Activated T-cell treated with anti-CD3 and anti-CD28 coated beads, Interleukin-2, amount 50 U/mL, for 24 hours (primary cell): ENCODE measurements around the gene SLC35G6.
"Not testable (repeated sequence)": the region's sequence is repeated elsewhere in the genome, so short reads cannot be mapped to it uniquely, and the experiment has no call there.

ENCODE experiments used
- DNase-seq: peaks from one replicate; pipeline ENCODE4 v3.0.0-alpha.2; 2020
- H3K27ac Mint-ChIP-seq: 2 replicates; pipeline ENCODE4 v1.8.0; 2020; ENCODE audit warnings: mild to moderate bottlenecking, mixed read lengths
- H3K27me3 Mint-ChIP-seq: 2 replicates; pipeline ENCODE4 v1.8.0; 2020; ENCODE audit warnings: mixed read lengths
- H3K36me3 Mint-ChIP-seq: 2 replicates; pipeline ENCODE4 v1.8.0; 2020; ENCODE audit warnings: low read depth, mixed read lengths
- H3K4me1 Mint-ChIP-seq: 2 replicates; pipeline ENCODE4 v1.8.0; 2020; ENCODE audit warnings: low read depth, mixed read lengths
- H3K4me3 Mint-ChIP-seq: 2 replicates; pipeline ENCODE4 v1.8.0; 2020; ENCODE audit warnings: mild to moderate bottlenecking, moderate library complexity, mixed read lengths
- H3K9me3 Mint-ChIP-seq: 2 replicates; pipeline ENCODE4 v1.8.0; 2020; ENCODE audit warnings: mixed read lengths

Gene SLC35G6

DNA sequence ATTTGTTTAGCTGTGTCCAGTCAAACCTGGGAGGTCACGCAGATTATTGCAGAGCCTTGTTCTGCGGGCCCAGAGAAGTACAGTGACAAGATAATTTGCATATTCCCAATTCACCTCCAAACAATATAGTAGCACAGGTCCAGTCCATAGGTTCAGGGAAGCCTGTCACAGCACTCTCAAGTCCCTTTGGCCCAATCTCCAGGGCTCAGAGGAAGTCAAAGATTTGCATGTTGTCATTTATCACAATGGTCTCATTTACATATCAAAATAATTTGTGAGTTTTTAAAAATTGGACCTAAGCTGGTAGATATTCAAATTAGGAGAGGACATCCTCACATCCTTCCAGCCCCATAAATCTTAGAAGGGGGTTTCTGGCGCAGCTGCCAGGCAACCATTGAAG, 13.7 kb upstream of the SLC35G6 start:
- Mint-ChIP-seq H3K9me3 (no peaks in the 10 kb centered on the region), H3K36me3 (peaks cover 34% of the 10 kb centered on the region), H3K4me3 (no peak overlapping the region), H3K27me3 (no peaks in the 10 kb centered on the region), H3K27ac (peak overlapping the region; percentile 76), H3K4me1 (peaks cover 31% of the 10 kb centered on the region)
- no peak for DNase-seq

DNA sequence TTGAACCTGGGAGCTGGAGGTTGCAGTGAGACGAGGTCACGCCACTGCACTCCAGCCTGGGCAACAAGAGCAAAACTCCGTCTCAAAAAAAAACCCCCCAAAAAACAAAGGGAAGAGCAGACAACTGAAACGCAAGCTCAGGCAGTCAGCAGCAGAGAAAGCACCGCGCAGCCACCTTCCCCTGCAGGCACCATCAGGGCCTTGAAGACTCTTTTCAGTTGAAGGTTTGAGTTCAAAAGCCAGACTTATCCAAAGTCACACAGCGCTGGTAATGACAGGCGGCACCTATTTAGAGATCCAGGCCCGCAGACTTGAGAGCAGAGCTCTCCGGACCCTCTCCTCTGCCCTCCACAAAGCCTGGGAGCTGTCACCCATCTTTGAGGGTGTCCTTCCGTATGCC, 13.0 kb upstream of the SLC35G6 start:
- H3K36me3 Mint-ChIP-seq, result peaks cover 30% of the 10 kb centered on the region
- H3K4me1 Mint-ChIP-seq, result peaks cover 34% of the 10 kb centered on the region
- no peaks in the 10 kb centered on the region for H3K9me3 Mint-ChIP-seq
- peak overlapping the region; percentile 27 for H3K27ac Mint-ChIP-seq
- H3K4me3 Mint-ChIP-seq, result no peak overlapping the region
- no peak for DNase-seq
- no peaks in the 10 kb centered on the region for H3K27me3 Mint-ChIP-seq

DNA sequence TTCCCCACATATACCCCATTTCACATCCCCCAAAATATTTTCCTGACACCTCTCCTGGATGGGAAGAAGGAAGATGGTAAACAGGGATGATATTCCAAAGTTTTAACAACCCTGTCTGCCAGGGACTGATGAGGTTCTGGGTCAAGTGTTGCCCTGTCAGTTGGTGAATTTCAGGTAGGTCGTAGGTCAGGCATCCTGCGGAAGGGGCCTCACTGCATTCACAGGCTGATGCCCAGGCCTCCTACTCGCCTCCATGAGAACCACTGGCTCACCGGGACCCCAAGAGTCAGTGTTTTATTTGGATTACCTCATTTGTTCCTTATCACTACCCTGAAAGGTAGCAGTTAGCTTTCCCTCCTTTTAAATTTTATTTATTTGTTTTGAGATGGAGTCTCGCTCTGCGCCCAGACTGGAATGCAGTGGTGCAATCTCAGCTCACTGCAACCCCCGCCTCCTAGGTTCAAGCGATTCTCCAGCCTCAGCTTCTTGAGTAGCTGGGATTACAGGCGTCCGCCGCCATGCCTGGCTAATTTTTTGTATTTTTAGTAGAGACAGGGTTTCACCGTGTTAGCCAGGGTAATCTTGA, 12.3 kb upstream of the SLC35G6 start:
- DNase-seq, result no peak
- Mint-ChIP-seq H3K4me3 (no peak overlapping the region), H3K36me3 (peaks cover 24% of the 10 kb centered on the region), H3K27ac (peak overlapping the region; percentile 27), H3K9me3 (no peaks in the 10 kb centered on the region), H3K4me1 (peaks cover 36% of the 10 kb centered on the region), H3K27me3 (no peaks in the 10 kb centered on the region)

DNA sequence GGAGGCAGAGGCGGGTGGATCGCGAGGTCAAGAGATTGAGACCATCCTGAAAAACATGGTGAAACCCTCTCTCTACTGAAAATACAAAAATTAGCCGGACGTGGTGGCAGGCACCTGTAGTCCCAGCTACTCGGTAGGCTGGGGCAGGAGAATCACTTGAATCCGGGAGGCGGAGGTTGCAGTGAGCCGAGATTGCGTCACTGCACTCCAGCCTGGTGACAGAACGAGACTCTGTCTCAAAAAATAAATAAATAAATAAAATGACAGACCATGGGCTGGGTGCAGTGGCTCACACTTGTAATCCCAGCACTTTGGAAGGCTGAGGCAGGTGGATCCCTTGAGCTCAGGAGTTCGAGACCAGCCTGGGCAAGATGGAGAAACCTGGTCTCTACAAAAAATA, 11.4 kb upstream of the SLC35G6 start:
- Mint-ChIP-seq H3K36me3 (peaks cover 22% of the 10 kb centered on the region), H3K4me1 (peaks cover 41% of the 10 kb centered on the region)
- not testable (repeated sequence) for H3K27me3 Mint-ChIP-seq, H3K27ac Mint-ChIP-seq, H3K9me3 Mint-ChIP-seq, DNase-seq, H3K4me3 Mint-ChIP-seq

DNA sequence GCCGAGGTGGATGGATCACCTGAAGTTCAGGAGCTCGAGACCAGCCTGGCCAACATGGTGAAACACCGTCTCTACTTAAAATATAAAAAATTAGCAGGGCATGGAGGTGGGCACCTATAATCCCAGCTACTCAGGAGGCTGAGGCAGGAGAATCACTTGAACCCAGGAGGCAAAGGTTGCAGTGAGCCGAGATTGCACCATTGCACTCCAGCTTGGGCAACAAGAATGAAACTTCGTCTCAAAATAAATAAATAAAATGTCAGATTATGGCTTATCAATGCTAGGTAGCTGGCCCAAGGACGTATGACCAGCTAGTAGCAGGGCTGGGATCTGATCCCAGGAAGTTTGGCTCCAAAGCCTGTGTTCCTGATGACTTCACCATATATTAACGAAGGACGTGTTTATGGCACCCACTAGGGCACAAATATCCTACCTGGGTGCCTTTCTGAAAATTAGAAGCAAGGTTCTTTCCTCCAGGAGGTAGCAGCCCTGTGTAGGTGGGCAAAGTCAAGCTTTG, 10.7 kb upstream of the SLC35G6 start:
- not testable (repeated sequence) for DNase-seq, H3K27me3 Mint-ChIP-seq, H3K4me3 Mint-ChIP-seq, H3K9me3 Mint-ChIP-seq
- Mint-ChIP-seq H3K4me1 (peaks cover 44% of the 10 kb centered on the region), H3K27ac (peak overlapping the region; percentile 29), H3K36me3 (peaks cover 20% of the 10 kb centered on the region)

DNA sequence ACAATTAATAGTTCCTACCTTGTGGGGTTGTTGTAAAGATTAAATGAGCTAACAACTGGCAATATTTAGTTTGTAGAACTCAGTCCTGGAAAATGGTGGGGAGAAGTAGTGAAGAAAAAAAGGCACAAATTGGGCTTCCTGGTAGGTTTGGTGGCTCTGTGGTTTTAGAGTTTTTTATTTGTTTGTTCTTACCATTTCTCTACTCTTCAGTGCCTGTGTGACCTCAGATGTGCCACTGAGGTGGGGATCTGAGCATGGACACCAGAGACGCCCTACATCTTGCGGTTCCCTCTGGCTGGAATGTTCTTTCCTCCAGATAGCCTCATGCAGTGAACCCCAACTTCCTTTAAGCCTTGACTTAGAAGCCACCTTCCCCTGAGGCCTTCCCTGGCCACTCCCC, 9.5 kb upstream of the SLC35G6 start:
- DNase-seq, result no peak
- H3K4me1 Mint-ChIP-seq, result peaks cover 55% of the 10 kb centered on the region
- no peak overlapping the region for H3K4me3 Mint-ChIP-seq
- no peaks in the 10 kb centered on the region for H3K27me3 Mint-ChIP-seq
- peaks cover 17% of the 10 kb centered on the region for H3K36me3 Mint-ChIP-seq
- peak overlapping the region; percentile 80 for H3K27ac Mint-ChIP-seq
- H3K9me3 Mint-ChIP-seq, result no peaks in the 10 kb centered on the region

DNA sequence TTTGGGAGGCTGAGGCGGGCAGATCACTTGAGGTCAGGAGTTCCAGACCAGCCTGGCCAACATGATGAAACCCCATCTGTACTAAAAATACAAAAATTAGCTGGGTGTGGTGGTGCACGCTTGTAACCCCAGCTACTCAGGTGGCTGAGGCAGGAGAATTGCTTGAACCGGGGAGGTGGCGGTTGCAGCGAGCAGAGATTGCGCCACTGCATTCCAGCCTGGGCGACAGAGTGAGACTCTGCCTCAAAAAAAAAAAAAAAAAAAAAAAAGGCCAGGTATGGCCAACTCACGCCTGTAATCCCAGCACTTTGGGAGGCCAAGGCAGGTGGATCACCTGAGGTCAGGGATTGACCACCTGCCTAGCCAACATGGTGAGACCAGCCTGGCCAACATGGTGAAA, 6.5 kb upstream of the SLC35G6 start:
- Mint-ChIP-seq H3K4me1 (peaks cover 57% of the 10 kb centered on the region), H3K36me3 (peaks cover 21% of the 10 kb centered on the region), H3K27ac (peak overlapping the region; percentile 33)
- not testable (repeated sequence) for H3K4me3 Mint-ChIP-seq, H3K27me3 Mint-ChIP-seq, DNase-seq, H3K9me3 Mint-ChIP-seq

DNA sequence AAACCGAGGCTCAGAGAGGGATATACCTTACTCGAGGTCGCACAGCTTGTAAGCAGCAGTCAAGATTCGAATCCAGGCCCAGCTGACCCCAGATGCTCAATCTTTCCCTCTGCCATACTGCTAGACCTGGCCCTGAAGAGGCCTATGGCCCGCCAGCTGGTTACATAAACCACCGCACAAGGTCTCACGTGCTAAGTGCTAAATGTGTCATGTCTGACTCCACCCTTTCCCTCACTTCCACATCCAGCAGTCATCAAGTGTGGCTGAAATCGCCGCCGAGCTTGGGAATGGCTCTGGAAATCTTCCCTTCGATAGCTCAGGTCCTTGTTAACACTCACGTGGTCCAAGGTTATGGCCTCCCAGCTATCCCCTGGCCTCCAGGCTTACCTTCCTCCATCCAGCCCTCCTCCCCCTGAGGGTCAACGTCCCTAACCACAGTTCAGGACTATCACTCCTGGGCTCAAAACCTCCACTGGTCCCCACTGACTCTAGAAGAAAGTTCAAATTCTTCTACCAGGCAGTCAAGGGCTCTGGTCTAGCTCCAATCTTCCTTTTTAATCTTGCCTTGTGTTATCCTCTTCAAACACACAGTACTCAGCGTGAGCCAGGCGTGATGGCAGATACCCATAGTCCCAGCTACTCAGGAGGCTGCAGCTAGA, 5.4 kb upstream of the SLC35G6 start:
- DNase-seq, result no peak
- Mint-ChIP-seq H3K36me3 (peaks cover 25% of the 10 kb centered on the region), H3K4me3 (no peak overlapping the region), H3K27me3 (no peaks in the 10 kb centered on the region), H3K27ac (peak overlapping the region; percentile 91), H3K9me3 (no peaks in the 10 kb centered on the region), H3K4me1 (peaks cover 66% of the 10 kb centered on the region)

DNA sequence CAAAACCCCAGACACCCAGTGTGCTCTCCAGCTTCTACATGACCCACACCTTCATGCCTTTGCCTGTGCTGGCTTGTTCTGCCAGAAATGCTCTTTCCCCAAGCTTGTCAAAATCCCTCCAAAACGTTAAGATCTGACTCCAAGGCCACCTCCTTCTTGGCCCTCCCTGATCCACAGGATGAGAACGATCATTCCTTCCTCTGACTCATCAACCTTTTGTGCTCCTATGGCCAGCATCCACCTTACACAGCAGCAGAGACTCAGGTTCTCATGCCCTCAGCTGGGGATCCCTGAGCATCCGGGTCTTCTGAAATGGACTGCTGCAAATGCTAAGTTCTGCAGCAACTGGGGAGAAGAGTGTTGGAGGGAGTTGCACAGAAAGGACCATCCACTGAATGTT, 4.8 kb upstream of the SLC35G6 start:
- H3K9me3 Mint-ChIP-seq, result no peaks in the 10 kb centered on the region
- peaks cover 67% of the 10 kb centered on the region for H3K4me1 Mint-ChIP-seq
- no peak for DNase-seq
- H3K36me3 Mint-ChIP-seq, result peaks cover 25% of the 10 kb centered on the region
- H3K27ac Mint-ChIP-seq, result peak overlapping the region; percentile 91
- H3K4me3 Mint-ChIP-seq, result peak overlapping the region; percentile 86
- no peaks in the 10 kb centered on the region for H3K27me3 Mint-ChIP-seq

DNA sequence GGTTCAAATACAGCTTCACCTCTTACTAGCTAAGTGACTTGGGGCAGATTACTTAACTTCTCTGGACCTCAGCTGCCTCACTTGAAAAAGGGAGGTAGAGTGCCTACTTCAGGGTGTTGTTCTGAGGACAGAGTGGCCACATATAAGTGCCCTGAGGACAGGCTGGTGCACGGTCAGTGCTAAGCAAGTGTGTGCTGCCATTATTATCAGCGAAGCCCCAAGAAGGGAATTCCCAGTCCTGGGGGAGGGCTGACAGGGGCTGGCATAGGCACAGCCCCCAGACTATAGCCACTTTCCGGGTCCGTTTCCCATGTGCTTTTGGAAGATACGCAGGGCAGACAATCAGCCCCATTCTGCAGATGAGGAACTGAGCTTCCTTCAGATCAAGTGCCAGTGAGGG, 4.3 kb upstream of the SLC35G6 start:
- H3K27ac Mint-ChIP-seq, result peak overlapping the region; percentile 91
- DNase-seq, result no peak
- H3K36me3 Mint-ChIP-seq, result peaks cover 25% of the 10 kb centered on the region
- no peaks in the 10 kb centered on the region for H3K9me3 Mint-ChIP-seq
- no peaks in the 10 kb centered on the region for H3K27me3 Mint-ChIP-seq
- peak overlapping the region; percentile 86 for H3K4me3 Mint-ChIP-seq
- peaks cover 67% of the 10 kb centered on the region for H3K4me1 Mint-ChIP-seq

DNA sequence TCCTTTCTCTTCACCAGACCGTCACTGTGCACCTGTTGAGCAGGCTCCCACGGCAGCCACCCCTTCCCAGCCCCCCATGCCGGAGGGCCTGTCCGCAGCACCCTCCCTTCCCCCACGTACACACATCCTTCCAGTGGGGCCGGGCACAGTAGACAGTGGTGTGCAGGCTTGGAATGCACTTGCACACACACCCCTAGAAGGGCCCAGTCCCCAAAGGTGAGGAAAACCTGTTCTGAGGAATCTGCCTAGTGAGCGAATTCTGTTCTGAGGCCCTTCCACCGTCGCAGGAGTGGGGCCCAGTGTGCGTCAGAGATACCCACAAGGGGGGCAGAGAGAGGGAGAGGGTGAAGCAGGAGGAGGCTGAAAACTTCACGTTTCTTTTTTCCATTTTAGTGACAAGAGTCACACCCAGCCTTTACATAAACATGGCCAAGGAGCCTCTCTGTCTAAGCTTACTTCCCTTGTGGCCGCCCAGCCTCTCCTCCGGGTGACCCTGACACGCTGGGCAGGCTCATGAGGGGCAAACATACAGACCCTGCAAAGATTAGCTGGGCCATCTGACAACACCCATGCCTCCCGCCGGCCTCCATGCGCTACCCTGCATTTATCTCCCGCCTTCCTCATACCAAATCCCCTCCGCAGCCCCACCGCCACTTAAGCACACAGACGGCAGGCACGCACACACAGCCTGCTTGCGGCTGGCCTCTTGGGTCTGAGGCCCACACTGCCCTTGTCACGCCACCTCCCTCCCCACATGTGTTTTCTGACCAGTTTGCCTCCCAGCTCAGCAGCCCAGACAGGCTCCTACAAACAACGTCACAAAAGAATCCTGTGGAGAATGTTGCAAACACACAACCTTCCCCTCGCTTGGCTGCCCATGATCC, 3.6 kb upstream of the SLC35G6 start:
- H3K4me3 Mint-ChIP-seq, result peak overlapping the region; percentile 86
- no peaks in the 10 kb centered on the region for H3K9me3 Mint-ChIP-seq
- DNase-seq, result peak; percentile 59
- H3K27me3 Mint-ChIP-seq, result no peaks in the 10 kb centered on the region
- H3K27ac Mint-ChIP-seq, result peak overlapping the region; percentile 91
- H3K4me1 Mint-ChIP-seq, result peaks cover 69% of the 10 kb centered on the region
- peaks cover 25% of the 10 kb centered on the region for H3K36me3 Mint-ChIP-seq

DNA sequence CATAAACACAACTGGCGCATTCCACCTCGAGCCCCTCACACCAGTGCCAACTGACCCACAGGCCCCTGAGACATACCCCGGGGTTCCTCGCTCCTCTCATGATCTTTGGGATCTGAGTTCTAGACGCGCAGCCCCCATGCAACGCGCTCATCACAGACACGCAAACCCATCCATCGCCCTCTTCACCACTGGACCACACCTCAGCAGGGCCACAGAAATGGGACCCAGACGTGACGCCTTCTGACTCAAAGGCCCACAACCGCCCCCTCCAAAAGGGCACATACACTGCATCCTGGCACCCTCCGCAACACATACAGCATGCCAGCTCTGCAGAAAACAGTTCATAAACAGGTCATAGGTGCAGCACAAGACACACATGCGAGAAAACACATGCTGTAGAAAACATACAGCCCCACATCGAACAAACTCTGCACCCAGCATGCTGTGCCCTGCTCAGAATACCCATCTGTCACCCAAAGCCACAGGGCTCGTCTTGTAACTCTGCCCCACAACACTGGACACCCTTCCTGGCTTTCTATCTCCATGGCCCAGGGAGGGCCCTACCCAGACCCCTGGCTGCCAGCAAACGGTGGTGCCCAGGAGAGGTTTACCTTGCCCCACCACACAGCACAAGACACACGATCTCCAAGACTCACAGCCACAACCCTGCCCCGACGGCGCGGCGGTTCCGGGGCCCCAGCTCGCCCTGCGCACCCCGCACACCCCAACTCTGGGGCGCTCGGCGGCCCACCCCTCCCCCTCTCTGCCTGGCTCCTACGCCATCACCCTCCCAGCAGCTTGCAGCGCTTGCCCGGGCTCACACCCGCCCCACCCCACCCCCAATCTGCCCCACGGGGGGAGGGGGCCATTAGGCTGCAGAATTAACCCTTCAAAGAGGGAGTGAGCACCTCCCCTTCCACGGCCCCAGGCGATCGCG, 2.7 kb upstream of the SLC35G6 start:
- peak; percentile 72 for DNase-seq
- Mint-ChIP-seq H3K36me3 (peaks cover 28% of the 10 kb centered on the region), H3K9me3 (no peaks in the 10 kb centered on the region), H3K27ac (peak overlapping the region; percentile 91), H3K4me3 (peak overlapping the region; percentile 86), H3K4me1 (peaks cover 73% of the 10 kb centered on the region), H3K27me3 (no peaks in the 10 kb centered on the region)

DNA sequence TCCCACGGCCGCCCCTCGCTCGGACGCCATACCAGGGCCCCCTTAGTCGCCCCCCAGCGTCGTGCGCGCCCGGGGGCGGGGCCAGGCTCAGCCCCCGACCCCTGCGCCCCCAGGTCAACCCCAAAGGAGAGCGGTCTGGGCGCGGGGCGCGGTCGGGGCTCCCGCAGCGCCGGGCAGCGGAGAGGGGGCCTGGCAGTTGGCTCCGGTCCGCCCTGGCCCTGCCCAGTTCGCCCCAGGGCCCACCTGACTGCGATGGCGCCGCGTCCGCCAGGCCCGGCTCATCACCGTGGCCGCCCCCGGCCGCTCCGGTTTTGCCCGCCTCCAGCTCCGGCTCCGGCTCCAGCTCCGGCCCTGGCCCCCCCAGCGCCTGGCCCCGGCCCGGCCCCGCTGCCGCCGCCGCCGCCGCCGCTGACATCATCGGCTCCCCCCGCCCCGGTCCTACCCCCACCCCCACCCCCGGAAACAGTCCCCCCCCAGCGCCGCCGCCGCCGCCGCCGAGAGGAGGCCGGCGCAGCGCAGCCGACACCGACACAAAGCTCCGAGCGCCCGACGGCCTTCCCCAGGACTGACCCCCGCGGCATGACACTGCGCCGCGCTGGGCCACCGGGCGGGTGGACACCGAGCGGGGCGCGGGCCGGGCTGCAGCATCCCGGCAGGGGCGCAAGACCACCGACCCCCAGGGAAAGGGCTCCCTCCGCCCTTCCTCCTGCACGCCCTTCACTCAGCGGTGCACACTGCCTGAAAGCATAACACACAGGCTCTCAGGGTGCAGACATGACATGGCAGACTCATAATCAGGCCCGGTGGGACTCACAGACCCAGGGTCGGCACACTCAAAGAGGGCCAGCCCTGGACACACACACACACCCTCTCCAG, 1.8 kb upstream of the SLC35G6 start, which contains the start of gene ZBTB4:
Gene ZBTB4, minus strand, starts transcription at position 419 of the 876 bp plus-strand sequence. CDS start 12,830 bp downstream, outside the sequence.
- H3K27me3 Mint-ChIP-seq, result no peaks in the 10 kb centered on the region
- H3K36me3 Mint-ChIP-seq, result peaks cover 27% of the 10 kb centered on the region
- DNase-seq, result peak; percentile 79
- H3K4me3 Mint-ChIP-seq, result peak within 1 kb of the TSS; percentile 86
- H3K9me3 Mint-ChIP-seq, result no peaks in the 10 kb centered on the region
- peaks cover 70% of the 10 kb centered on the region for H3K4me1 Mint-ChIP-seq
- peak within 1 kb of the TSS; percentile 96 for H3K27ac Mint-ChIP-seq
